Measurements from ENCODE around the gene RTN3.
A peak's percentile ranks its signal among the peaks of the same experiment; 100 is the strongest.
"Not testable (repeated sequence)": the region's sequence is repeated elsewhere in the genome, so short reads cannot be mapped to it uniquely, and the experiment has no call there.

Gene RTN3

DNA sequence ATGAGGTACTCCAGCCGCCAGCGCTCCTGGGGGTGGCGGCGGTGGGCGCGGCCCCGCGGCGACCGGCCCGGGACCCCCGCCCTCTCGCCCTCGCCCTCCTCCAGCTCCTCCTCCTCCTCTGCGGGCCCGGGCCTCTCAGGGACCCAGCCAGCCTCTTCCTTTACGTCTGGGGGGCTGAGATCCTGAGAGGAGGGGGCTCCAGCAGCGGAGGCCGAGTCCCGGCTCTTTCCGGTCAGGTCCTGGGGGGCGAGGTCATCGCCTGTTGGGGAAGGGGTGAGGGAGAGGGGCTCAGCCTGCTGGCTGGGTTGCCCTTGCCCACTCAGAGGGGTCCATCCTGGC lies 83.0 kb downstream of the RTN3 start:
- intact Hi-C loops (cut with micrococcal nuclease), result loop anchor here (10.0 kb wide), 1 partner anchor 70 kb away; the partner anchor contains the start of gene MARK2
- H3K4me3 Mint-ChIP-seq, result no peak overlapping the region

DNA sequence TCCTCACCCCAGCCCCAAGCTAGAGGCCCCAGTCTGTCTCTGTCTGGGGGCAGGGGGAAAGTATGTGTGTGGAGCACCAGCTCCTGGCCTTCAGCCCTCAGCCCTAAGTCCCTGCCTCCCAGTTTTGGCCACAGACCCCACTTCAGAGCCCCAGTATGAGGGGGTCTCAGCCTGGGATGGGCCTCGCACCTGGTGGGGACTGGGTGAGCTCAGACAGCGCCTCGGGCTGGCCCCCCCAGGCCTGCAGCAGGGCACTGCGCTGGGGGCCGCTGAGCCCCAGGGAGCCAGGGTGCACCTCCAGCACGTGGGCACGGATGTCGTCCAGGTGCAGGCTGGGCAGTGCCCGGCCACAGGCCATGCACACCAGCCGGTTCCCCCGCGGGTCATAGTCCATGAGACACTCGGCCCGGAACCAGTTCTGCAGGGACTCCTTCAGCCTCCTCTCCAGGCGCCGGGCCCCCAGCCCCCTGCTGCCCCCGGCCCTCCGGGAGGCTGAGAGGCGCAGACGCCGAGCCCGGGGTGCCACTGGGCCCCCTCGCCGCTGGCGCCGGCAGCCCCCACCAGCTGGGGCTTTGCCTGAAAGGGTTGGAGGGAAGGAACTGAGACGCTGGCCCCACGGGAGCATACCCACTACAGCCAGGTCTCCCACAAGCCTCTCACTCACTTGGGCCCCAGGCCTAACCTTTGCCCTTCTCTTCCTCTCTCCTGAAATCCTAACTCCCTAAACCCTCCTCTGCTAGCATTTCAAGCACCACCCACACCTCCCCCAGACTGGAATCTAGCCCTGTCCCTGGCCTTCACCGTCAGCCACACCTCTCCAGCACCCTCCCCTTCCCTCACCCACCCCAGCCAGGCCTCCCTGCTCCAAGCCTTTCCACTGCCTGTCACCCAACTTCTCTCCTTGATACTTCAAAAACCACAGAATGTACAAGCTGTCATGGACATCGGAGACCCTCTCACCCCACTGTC lies 83.7 kb downstream of the RTN3 start:
- peak overlapping the region; percentile 43 for H3K27ac Mint-ChIP-seq
- H3K27me3 Mint-ChIP-seq, result peaks cover 13% of the 10 kb centered on the region
- H3K9me3 Mint-ChIP-seq, result no peaks in the 10 kb centered on the region
- peaks cover 23% of the 10 kb centered on the region for H3K4me1 Mint-ChIP-seq (ENCODE audit: low read depth)
- intact Hi-C loops (cut with micrococcal nuclease), result loop anchor here (5.0 to 10.0 kb wide), 2 partner anchors 70 to 377 kb away; partner anchors contain the start of gene MARK2
- H3K4me3 Mint-ChIP-seq, result no peak overlapping the region
- peaks cover 17% of the 10 kb centered on the region for H3K36me3 Mint-ChIP-seq (ENCODE audit: low read depth)

More for the DNA sequence above, 83.0 kb downstream of the RTN3 start:
- peaks cover 6% of the 10 kb centered on the region for H3K27me3 Mint-ChIP-seq
- no peak overlapping the region for H3K27ac Mint-ChIP-seq
- H3K36me3 Mint-ChIP-seq (ENCODE audit: low read depth), result peaks cover 21% of the 10 kb centered on the region
- H3K9me3 Mint-ChIP-seq, result no peaks in the 10 kb centered on the region
- H3K4me1 Mint-ChIP-seq (ENCODE audit: low read depth), result peaks cover 20% of the 10 kb centered on the region

DNA sequence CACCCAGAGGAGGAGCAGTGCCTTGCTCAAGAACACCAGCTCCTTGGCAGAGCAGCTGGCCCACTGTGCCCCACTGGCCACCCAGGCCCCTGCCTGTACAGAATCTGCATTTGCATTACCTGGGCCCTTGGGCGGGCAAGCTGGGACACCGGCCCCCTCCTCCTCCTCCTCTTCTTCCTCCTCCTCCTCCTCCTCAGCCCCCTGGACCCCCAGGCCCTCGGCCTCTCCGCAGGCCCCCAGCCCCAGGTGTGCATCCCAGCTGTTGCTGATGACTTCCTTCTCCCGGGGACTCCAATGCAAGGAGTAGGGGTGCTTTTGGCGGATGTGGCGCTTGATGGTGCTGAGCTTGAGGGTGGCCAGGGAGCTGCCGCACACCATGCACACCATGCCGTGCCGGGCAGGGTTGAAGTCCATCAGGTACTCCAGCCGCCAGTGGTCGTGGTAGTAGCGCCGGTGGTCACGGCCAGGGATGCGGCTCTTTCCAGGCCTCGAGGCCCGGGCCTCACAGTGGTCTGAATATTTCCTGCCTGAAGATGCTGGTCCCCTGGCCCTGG lies 84.5 kb downstream of the RTN3 start:
- no peaks in the 10 kb centered on the region for H3K9me3 Mint-ChIP-seq
- intact Hi-C loops (cut with micrococcal nuclease), result loop anchor here (2.0 to 10.0 kb wide), 3 partner anchors 69 to 377 kb away; partner anchors contain the start of gene MARK2
- peak overlapping the region; percentile 43 for H3K27ac Mint-ChIP-seq
- peaks cover 13% of the 10 kb centered on the region for H3K36me3 Mint-ChIP-seq (ENCODE audit: low read depth)
- H3K27me3 Mint-ChIP-seq, result peaks cover 19% of the 10 kb centered on the region
- peaks cover 27% of the 10 kb centered on the region for H3K4me1 Mint-ChIP-seq (ENCODE audit: low read depth)
- H3K4me3 Mint-ChIP-seq, result no peak overlapping the region

DNA sequence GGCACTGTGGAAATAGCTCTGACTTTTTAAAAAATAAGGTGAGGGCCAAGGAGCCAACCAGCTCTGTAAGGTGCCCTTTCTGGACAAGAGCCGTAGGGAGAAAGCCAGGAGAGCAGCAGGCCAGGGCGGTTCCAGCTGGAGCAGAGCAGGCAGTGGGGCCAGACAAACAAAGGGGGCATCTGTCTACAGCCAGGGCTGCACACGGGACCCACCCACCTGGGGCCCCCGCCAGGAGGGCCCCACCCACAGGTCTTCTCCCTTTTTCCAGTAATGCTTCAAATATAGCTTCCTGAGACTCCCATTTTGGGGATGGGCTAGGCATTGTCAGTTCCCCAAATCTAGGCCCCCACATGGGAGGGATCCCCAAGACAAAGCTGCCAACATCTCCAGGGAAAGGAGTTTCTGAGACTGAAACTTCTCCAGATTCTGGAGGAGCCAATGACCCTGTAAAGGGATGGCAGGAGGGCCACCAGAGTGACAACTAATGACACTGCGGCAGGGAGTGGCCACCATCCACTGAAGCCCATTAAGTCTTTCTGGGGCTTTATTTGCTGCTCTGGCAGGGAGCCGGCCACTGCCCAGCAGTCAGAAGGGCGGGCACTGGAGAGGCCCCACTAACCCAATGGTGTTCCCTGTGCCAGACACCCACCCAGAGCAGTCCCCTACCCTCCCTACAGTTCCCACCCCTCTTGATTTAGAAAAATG lies 85.4 kb downstream of the RTN3 start:
- Mint-ChIP-seq H3K4me3 (no peak overlapping the region), H3K27ac (no peak overlapping the region), H3K9me3 (no peaks in the 10 kb centered on the region), H3K27me3 (peaks cover 25% of the 10 kb centered on the region), H3K36me3 (ENCODE audit: low read depth) (peaks cover 13% of the 10 kb centered on the region), H3K4me1 (ENCODE audit: low read depth) (peaks cover 33% of the 10 kb centered on the region)
- intact Hi-C loops (cut with micrococcal nuclease), result loop anchor here (2.0 to 10.0 kb wide), 3 partner anchors 68 to 376 kb away; partner anchors contain the start of gene MARK2

DNA sequence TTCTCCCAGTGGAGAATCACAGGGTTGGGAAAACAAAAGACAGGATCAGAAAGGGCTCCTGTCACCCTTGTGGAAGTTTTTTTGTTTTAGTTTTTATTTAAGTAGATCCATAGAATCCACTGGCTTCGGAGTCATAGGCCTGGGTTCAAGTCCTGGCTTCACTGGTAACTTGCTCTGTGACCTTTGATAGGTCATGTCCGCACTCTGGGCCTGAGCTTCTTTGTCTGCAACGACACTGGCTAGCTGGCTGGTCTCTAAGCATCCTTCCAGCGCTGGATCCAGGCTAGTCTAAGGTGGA lies 85.9 kb downstream of the RTN3 start:
- Mint-ChIP-seq H3K4me3 (peak overlapping the region; percentile 93), H3K36me3 (ENCODE audit: low read depth) (peaks cover 13% of the 10 kb centered on the region)
- intact Hi-C loops (cut with micrococcal nuclease), result loop anchor here (2.0 to 10.0 kb wide), 3 partner anchors 68 to 375 kb away; partner anchors contain the start of gene MARK2

DNA sequence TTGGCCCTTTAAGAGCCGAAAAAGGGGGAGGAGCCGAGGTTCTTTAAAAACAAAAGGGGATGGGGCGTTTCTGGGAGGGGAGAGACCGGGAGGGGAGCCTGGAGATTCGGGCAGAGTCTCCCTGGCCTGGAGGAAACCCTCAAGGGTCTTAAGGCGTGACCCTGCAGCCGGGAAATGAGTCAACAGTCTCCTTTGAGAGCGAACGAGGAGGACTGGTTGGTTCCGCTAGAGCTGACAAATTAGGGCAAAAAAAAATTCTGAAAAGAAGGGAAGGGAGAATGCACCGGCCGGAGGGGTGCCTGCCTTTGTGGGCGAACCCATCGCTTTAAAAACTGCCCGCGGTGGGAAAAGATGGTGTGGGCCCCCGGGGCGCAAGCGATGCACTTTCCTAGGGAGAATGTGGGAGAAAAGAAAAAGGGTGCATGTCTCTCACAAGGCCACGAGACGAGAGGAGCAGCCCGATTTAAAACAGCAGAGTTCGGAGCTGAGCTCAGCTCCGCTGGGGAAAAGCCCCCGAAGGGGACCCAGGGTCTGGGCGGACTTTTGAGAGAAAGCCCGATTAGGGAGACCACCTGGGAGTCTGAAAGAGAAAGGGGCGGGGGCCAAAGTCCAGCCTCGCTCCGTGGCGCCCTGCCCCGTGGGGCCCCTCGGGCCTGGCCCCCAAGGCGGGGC lies 86.4 kb downstream of the RTN3 start:
- Mint-ChIP-seq H3K4me3 (peak overlapping the region; percentile 93), H3K36me3 (ENCODE audit: low read depth) (peaks cover 13% of the 10 kb centered on the region), H3K4me1 (ENCODE audit: low read depth) (peaks cover 34% of the 10 kb centered on the region), H3K9me3 (no peaks in the 10 kb centered on the region), H3K27ac (peak overlapping the region; percentile 76), H3K27me3 (peaks cover 32% of the 10 kb centered on the region)
- intact Hi-C loops (cut with micrococcal nuclease), result loop anchor here (2.0 to 10.0 kb wide), 3 partner anchors 67 to 375 kb away; partner anchors contain the start of gene MARK2

More for the DNA sequence above, 85.9 kb downstream of the RTN3 start:
- Mint-ChIP-seq H3K27me3 (peaks cover 28% of the 10 kb centered on the region), H3K9me3 (no peaks in the 10 kb centered on the region), H3K4me1 (ENCODE audit: low read depth) (peaks cover 34% of the 10 kb centered on the region), H3K27ac (peak overlapping the region; percentile 76)

DNA sequence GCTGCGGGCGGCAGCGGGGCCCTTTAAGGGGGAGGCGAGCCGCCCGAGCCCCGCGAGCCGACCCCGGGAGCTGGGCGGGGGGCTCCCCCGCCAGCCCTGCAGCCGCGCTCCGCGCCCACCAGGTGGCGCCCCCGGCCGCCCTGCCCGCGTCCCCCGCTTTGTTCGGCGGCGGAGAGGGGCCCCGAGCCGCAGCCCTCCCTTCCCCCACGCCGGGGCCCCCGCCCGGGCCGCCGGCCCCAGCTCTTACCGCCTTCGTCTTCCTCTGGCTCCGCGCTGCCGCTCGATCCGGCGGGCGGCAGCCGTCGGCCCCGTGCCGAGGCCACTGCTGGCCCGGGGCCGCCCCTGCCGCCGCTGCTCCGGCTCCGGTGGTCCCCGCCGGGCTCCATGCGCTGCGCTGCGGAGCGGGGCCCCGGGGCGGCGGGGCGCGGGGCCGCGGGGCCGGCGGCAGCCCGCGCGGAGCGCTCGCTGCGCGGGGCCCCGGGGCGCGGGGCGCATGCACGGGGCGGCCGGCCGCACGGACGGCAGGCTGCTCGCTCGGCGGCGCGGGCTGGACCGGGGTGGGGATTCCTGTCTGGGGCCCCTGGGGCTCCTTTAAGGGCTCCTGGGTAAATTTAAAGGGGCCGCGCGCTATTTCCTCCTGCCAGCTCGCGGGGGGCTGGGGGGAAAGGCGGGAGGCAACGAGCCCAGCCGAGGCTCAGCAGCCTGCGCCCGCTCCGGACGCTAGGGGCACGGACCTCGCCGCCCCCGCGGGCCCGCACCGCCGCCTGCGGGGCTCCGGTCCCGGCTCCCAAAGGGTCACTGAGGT lies 87.1 kb downstream of the RTN3 start, which contains the start of gene ZFTA:
Gene ZFTA (minus strand): TSS at position 539 of the 805 bp plus-strand sequence. CDS start 153 bp downstream, at position 386.
- Mint-ChIP-seq H3K36me3 (ENCODE audit: low read depth) (peaks cover 12% of the 10 kb centered on the region), H3K4me1 (ENCODE audit: low read depth) (peaks cover 34% of the 10 kb centered on the region), H3K9me3 (no peaks in the 10 kb centered on the region), H3K27me3 (peaks cover 39% of the 10 kb centered on the region), H3K27ac (peak within 1 kb of the TSS; percentile 76), H3K4me3 (peak within 1 kb of the TSS; percentile 93)
- intact Hi-C loops (cut with micrococcal nuclease), result loop anchor here (5.0 to 10.0 kb wide), 2 partner anchors 66 to 374 kb away; partner anchors contain the start of gene MARK2

DNA sequence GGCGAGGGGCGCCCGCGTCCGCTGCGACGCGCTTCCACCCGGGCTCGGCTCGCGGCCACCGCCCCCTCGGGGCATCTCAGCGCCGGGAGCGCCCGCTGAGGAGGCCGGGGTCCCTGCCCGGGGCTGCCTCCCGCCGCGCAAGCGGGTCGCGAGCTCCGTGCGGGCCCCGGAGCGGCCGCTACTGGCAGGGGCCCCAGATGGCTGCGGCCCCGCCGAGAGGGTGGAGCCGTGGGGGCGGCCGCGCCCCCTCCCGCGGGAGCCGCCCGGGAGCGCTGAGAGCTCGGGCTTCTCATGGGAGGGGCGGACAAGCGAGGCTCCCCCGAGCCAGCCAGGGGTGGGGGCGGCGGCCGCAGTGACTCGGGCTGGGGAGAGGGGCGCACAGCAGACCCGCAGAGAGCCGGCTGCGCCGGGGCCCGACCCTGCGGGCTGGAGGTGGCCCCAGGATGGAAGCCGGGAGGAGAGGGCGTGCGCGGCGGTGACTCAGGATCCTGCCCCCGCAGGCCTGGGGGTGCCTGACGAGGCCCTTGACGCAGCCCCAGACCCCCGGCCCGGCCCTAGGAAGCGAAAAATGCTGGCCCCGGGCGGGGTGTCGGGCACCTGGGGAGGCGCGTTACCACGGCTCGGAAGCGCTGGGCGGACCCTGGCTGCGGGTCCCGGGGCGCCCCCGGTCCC lies 87.9 kb downstream of the RTN3 start:
- intact Hi-C loops (cut with micrococcal nuclease), result loop anchor here (5.0 to 10.0 kb wide), 2 partner anchors 66 to 373 kb away; partner anchors contain the start of gene MARK2
- H3K36me3 Mint-ChIP-seq (ENCODE audit: low read depth), result peaks cover 8% of the 10 kb centered on the region
- H3K9me3 Mint-ChIP-seq, result no peaks in the 10 kb centered on the region
- H3K4me3 Mint-ChIP-seq, result peak overlapping the region; percentile 39
- H3K4me1 Mint-ChIP-seq (ENCODE audit: low read depth), result peaks cover 34% of the 10 kb centered on the region
- peaks cover 40% of the 10 kb centered on the region for H3K27me3 Mint-ChIP-seq
- no peak overlapping the region for H3K27ac Mint-ChIP-seq

DNA sequence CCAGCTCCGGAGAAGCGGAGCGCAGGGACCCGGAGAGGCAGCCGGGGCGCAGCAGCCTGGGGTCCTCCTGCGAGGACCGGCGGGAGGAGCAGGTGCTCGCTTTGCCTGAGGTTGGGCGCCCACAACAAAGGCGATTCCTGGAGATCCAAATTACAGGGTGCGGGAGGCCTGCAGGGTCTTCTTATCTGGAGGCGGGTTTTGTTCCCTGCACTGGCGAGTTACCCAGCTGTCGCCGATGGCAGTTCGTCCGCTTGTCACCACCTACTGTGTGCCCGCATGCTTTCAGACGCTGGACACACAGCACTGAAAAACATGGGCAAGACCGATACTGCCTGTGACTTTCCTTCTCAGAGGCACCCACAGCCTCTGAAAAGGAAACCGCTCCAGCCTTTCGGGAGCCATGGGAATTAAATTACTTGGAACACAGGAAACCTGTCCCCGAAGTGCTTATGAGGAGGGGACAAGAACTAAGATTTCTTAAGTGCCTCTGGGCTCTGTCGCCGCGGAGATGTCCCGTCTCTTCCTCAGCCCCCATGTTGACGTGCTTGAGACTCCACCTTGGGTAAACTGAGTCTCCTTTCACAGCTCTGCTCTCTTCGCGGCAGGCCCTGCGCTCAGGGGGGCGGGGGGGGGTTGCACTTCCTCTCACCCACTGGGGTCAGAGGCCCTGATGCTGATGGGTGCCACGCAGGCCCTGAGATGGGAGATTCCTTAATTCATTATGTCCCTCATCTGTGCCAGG lies 88.6 kb downstream of the RTN3 start:
- intact Hi-C loops (cut with micrococcal nuclease), result loop anchor here (5.0 to 10.0 kb wide), 2 partner anchors 65 to 372 kb away; partner anchors contain the start of gene MARK2
- H3K9me3 Mint-ChIP-seq, result no peaks in the 10 kb centered on the region

DNA sequence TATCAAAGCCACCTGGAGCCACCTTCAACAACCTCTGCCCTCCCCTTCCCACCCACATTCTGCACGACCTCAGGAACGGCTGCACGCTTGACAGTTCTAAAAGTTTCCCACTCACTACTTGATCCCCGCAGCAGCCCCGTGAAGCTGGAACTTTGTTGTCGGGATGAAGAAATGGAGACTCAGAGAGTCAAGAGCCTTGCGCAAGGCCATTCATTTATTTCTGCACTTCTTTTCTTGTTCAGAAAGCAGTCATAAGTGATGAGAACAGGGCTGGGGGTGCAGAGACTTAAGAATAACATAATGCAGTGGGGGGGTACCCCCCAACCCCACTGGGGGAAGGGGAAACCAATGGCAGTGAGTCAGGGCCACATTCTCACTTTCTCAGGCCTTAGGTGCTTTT lies 89.5 kb downstream of the RTN3 start:
- H3K4me3 Mint-ChIP-seq, result no peak overlapping the region
- no peak overlapping the region for H3K27ac Mint-ChIP-seq

More for the DNA sequence above, 88.6 kb downstream of the RTN3 start:
- Mint-ChIP-seq H3K4me3 (peak overlapping the region; percentile 23), H3K27me3 (peaks cover 42% of the 10 kb centered on the region), H3K27ac (no peak overlapping the region), H3K36me3 (ENCODE audit: low read depth) (peaks cover 8% of the 10 kb centered on the region), H3K4me1 (ENCODE audit: low read depth) (peaks cover 34% of the 10 kb centered on the region)

DNA sequence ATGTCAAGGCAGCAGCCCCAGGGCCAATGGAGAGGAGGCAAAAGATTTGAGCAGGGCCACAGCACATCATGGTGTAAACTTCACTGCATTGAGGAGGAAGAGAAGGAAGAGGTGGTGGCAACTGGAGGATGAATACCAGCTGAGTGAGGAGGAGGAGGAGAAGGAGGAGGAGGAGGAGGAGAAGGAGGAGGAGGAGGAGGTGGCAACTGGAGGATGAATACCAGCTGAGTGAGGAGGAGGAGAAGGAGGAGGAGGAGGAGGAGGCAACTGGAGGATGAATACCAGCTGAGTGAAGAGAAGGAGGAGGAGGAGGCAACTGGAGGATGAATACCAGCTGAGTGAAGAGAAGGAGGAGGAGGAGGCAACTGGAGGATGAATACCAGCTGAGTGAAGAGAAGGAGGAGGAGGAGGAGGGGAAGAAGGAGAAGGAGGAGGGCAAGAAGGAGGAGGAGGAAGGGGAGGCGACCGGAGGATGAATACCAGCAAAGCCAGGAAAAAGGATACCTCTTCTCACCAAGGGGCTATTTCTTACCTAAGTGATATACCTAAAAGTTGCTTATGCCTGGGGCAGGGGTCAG lies 90.5 kb downstream of the RTN3 start:
- H3K36me3 Mint-ChIP-seq (ENCODE audit: low read depth); H3K4me3 Mint-ChIP-seq; H3K9me3 Mint-ChIP-seq; H3K27ac Mint-ChIP-seq; intact Hi-C loops (cut with micrococcal nuclease): not testable (repeated sequence)
- Mint-ChIP-seq H3K27me3 (peaks cover 43% of the 10 kb centered on the region), H3K4me1 (ENCODE audit: low read depth) (peaks cover 25% of the 10 kb centered on the region)

More for the DNA sequence above, 89.5 kb downstream of the RTN3 start:
- Mint-ChIP-seq H3K27me3 (peaks cover 43% of the 10 kb centered on the region), H3K4me1 (ENCODE audit: low read depth) (peaks cover 34% of the 10 kb centered on the region), H3K9me3 (no peaks in the 10 kb centered on the region), H3K36me3 (ENCODE audit: low read depth) (peaks cover 8% of the 10 kb centered on the region)
- intact Hi-C loops (cut with micrococcal nuclease), result no loop called here
